Upper lobe of right lung (tissue), 1 donor: Measurements from ENCODE around the gene ZFP3. TPM values are rescaled to one million over a fixed set of nuclear protein-coding genes. Genes with fewer than 3 reads are reported as not detected.

Experiments used
- ATAC-seq: fragments of 200-7000 bp; cut with Tn5 transposase; one replicate; pipeline ENCODE4 v1.9.1; 2020; ENCODE audit warnings: mild to moderate bottlenecking, moderate library complexity
- DNase-seq: peaks from one replicate; pipeline ENCODE4 v3.0.0-alpha.2; 2020
- H3K27ac ChIP-seq: fragments of 200-600 bp; one replicate; pipeline ENCODE4 v1.8.0; 2022
- H3K27me3 ChIP-seq: fragments of 200-600 bp; one replicate; pipeline ENCODE4 v1.8.0; 2022; ENCODE audit warnings: mild to moderate bottlenecking
- H3K36me3 ChIP-seq: fragments of 200-600 bp; one replicate; pipeline ENCODE4 v1.8.0; 2022
- H3K4me1 ChIP-seq: fragments of 200-600 bp; one replicate; pipeline ENCODE4 v1.8.0; 2022
- H3K4me3 ChIP-seq: fragments of 200-600 bp; one replicate; pipeline ENCODE4 v1.8.0; 2022; ENCODE audit warnings: mild to moderate bottlenecking
- H3K9me3 ChIP-seq: fragments of 200-600 bp; one replicate; pipeline ENCODE4 v1.8.0; 2022
- CTCF ChIP-seq: fragments of 200-600 bp; IDR thresholded peaks from one replicate; pipeline ENCODE4 v1.8.0; 2022; ENCODE audit warnings: antibody characterized with exemption
- intact Hi-C: fragments of 100-400 bp; cut with DNase I; formaldehyde crosslinking; loops from one replicate; pipeline ENCODE4 v1.11.0; 2022
- total RNA-seq: library from RNA; stranded (reverse); fragmentation: NEBNext Ultra II Directional; extraction: Animal tissue kit (Norgen Biotek cat#: 25700); gene quantifications from one replicate; pipeline ENCODE4 v1.2.1, GENCODE V29; 2021
- donor health status: DM: no; HTN: yes; CAD: no; lungs with severe emphysema.

ZFP3 gene
- total RNA-seq, 1 donor from 2014 or later: 6.7 TPM

- no peak for DNase-seq
- no peak for ATAC-seq
- Histone ChIP-seq H3K27ac (no peak overlapping the region), H3K4me1 (peaks cover 4% of the 10 kb centered on the region), H3K36me3 (no peaks in the 10 kb centered on the region), H3K9me3 (no peaks in the 10 kb centered on the region), H3K27me3 (no peaks in the 10 kb centered on the region), H3K4me3 (no peak overlapping the region)
- no peak for TF ChIP-seq CTCF
- intact Hi-C loops: no loop called here
Observed at GRCh38 chr17:5044630-5045029, 33.6 kb upstream of the ZFP3 start.

- Histone ChIP-seq H3K9me3 (no peaks in the 10 kb centered on the region), H3K27me3 (no peaks in the 10 kb centered on the region), H3K4me3 (no peak overlapping the region), H3K36me3 (no peaks in the 10 kb centered on the region), H3K4me1 (peaks cover 11% of the 10 kb centered on the region), H3K27ac (no peak overlapping the region)
- TF ChIP-seq CTCF: no peak
- no peak for ATAC-seq
- intact Hi-C loops: no loop called here
- no peak for DNase-seq
Observed at GRCh38 chr17:5045496-5045895, 32.8 kb upstream of the ZFP3 start.

- TF ChIP-seq CTCF: no peak
- intact Hi-C loops: no loop called here
- H3K27me3 ChIP-seq: no peaks in the 10 kb centered on the region
- ATAC-seq: no peak
- H3K36me3 ChIP-seq: no peaks in the 10 kb centered on the region
- no peak for DNase-seq
- H3K9me3 ChIP-seq: no peaks in the 10 kb centered on the region
- H3K27ac ChIP-seq: no peak overlapping the region
- H3K4me1 ChIP-seq: peaks cover 11% of the 10 kb centered on the region
- no peak overlapping the region for H3K4me3 ChIP-seq
Observed at GRCh38 chr17:5047446-5047845, 30.8 kb upstream of the ZFP3 start.

- ATAC-seq (no peak), DNase-seq (no peak)
- no peak overlapping the region for H3K4me3 ChIP-seq
- H3K4me1 ChIP-seq: peaks cover 11% of the 10 kb centered on the region
- TF ChIP-seq CTCF: no peak
- no peaks in the 10 kb centered on the region for H3K9me3 ChIP-seq
- H3K27me3 ChIP-seq: no peaks in the 10 kb centered on the region
- no peaks in the 10 kb centered on the region for H3K36me3 ChIP-seq
- H3K27ac ChIP-seq: peak overlapping the region; percentile 70
- intact Hi-C loops: no loop called here
Observed at GRCh38 chr17:5049314-5049841, 28.9 kb upstream of the ZFP3 start.

- no peaks in the 10 kb centered on the region for H3K27me3 ChIP-seq
- H3K36me3 ChIP-seq: no peaks in the 10 kb centered on the region
- no peak overlapping the region for H3K4me3 ChIP-seq
- TF ChIP-seq CTCF: no peak
- intact Hi-C loops: no loop called here
- H3K9me3 ChIP-seq: no peaks in the 10 kb centered on the region
- no peak overlapping the region for H3K27ac ChIP-seq
- ATAC-seq (no peak), DNase-seq (no peak)
- H3K4me1 ChIP-seq: peaks cover 11% of the 10 kb centered on the region
Observed at GRCh38 chr17:5050278-5050677, 28.0 kb upstream of the ZFP3 start.

- ATAC-seq (no peak), DNase-seq (no peak)
- Histone ChIP-seq H3K4me3 (no peak overlapping the region), H3K27me3 (no peaks in the 10 kb centered on the region), H3K27ac (no peak overlapping the region), H3K9me3 (no peaks in the 10 kb centered on the region), H3K36me3 (no peaks in the 10 kb centered on the region), H3K4me1 (no peaks in the 10 kb centered on the region)
- intact Hi-C loops: no loop called here
- no peak for TF ChIP-seq CTCF
Observed at GRCh38 chr17:5055543-5055942, 22.7 kb upstream of the ZFP3 start.
